ENCODE data around the gene CREB3L2. TPM values are rescaled to one million over a fixed set of nuclear protein-coding genes. Genes with fewer than 3 reads are reported as not detected.

The CREB3L2 gene
- total and polyA plus RNA-seq, 2 of the 4 experiments (the other 2 are of a cell fraction): 42.3 to 57.9 TPM

DNA sequence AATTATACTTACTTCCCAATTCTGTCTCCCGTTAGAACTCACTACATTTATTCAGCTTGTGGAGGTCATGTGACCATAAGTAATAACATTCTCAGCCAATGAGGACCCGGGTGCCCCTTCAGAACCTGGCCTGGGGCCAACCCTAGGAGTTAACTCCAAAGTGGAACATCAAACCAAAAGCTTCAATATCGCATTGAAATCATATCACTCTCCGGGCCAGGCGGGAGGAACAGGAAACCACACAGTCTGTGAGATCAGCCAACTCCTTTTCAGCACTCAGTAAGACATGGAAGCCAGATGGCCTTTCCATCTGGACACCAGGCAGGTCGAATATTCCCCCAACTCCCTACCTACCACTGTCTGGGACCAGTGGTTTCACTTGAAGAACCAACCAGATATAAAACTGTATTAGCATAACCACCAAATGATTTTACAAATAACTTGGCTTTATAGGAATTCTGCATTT, 5.5 kb downstream of the CREB3L2 start:
- no TSS peak for BruUV-seq (replicated peaks)
- peaks cover 3% of the 10 kb centered on the region; the same call in 1 of the 2 replicates for H3K36me3 ChIP-seq (ENCODE audit: control insufficient read depth, insufficient read depth, low read length)
- ATAC-seq (ENCODE audit: low read depth) (no peak), DNase-seq (peak; percentile 68)
- peak overlapping the region; percentile 53 for H3K4me2 ChIP-seq (ENCODE audit: low read depth, low read length)
- intact Hi-C loops (cut with micrococcal nuclease) (no loop called here), dilution Hi-C loops (cut with HindIII; ENCODE audit: low sequenced_read_pairs, unreplicated experiment) (loop anchor here (10.0 kb wide), 1 partner anchor 72 kb away; no protein-coding TSS in a partner anchor), in situ Hi-C loops (cut with MboI; ENCODE audit: low sequenced_read_pairs) (loop anchor here (25.0 kb wide), 1 partner anchor 859 kb away; no protein-coding TSS in a partner anchor)
- H3K18ac ChIP-seq (ENCODE audit: low read depth, low read length): peak overlapping the region; percentile 33; the same call in 1 of the 2 replicates
- POLR2A ChIA-PET (ENCODE audit: unreplicated experiment): no interaction called here
- H2BK15ac ChIP-seq (ENCODE audit: low read depth, low read length): peak overlapping the region; percentile 15; the same call in 1 of the 3 replicates
- H3K9me3 ChIP-seq (ENCODE audit: control insufficient read depth, insufficient read depth, low read length): no peaks in the 10 kb centered on the region
- H2BK20ac ChIP-seq (ENCODE audit: low read depth, low read length): no peak overlapping the region
- H3K4me1 ChIP-seq (ENCODE audit: control insufficient read depth, insufficient read depth, low read length): peaks cover 13% of the 10 kb centered on the region
- H2AK5ac ChIP-seq (ENCODE audit: low read depth, low read length): peak overlapping the region; percentile 71; the same call in 1 of the 2 replicates
- H3K4ac ChIP-seq (ENCODE audit: low read depth, low read length): peak overlapping the region; percentile 31; the same call in 1 of the 2 replicates
- H4K91ac ChIP-seq (ENCODE audit: insufficient read depth, low read depth, low read length): no peak overlapping the region
- H2AK9ac ChIP-seq (replicated peaks; ENCODE audit: low read depth, low read length, poor library complexity): no peak overlapping the region
- peaks cover 50% of the 10 kb centered on the region for H4K20me1 ChIP-seq (ENCODE audit: insufficient read depth, low read length)
- H3K27ac ChIP-seq (ENCODE audit: insufficient read depth, low read length): peak overlapping the region; percentile 58; the same call in 1 of the 2 replicates
- H3K9me1 ChIP-seq (ENCODE audit: insufficient read depth, low read length): peaks cover 14% of the 10 kb centered on the region
- H3K4me3 ChIP-seq (ENCODE audit: insufficient read depth, low read depth, low read length): no peak overlapping the region
- no peaks in the 10 kb centered on the region for H3K27me3 ChIP-seq (ENCODE audit: control insufficient read depth, insufficient read depth, low read length)
- WGBS, 2 experiments (ENCODE audit: extremely low coverage in 2 of 2, insufficient read length in 1 of 2): 49% methylated on average over 4 of the region's 6 CpGs; no CpG with 5 or more reads in 1 of the 2 experiments
- H4K8ac ChIP-seq (ENCODE audit: low read depth in 2 of 2, low read length in 2 of 2): peak overlapping the region in 1 of 2 experiments; percentile 13; a peak in 2 of 4 replicates
- peak overlapping the region; percentile 6 for H2BK5ac ChIP-seq (ENCODE audit: low read depth, low read length, poor library complexity, severe bottlenecking)
- peak overlapping the region; percentile 61; the same call in 1 of the 2 replicates for H3K14ac ChIP-seq (replicated peaks; ENCODE audit: low read depth, low read length)
- no peak overlapping the region for H3K9ac ChIP-seq (ENCODE audit: low read depth, low read length)
- no peak overlapping the region for H2BK120ac ChIP-seq (ENCODE audit: low read depth, low read length)
- H3K23ac ChIP-seq (ENCODE audit: low read depth, low read length): 0 out of 2 replicates have a peak overlapping the region, but pooled peaks have one; percentile 3
- CTCF ChIA-PET: interaction anchor here (0.6 kb wide), 1 partner anchor 340 kb away, joined by 4 read pairs; no protein-coding TSS in a partner anchor
- H3K56ac ChIP-seq (ENCODE audit: extremely low read depth, insufficient read depth, low read length): no peak overlapping the region
- no peak overlapping the region for H2AFZ ChIP-seq (replicated peaks; ENCODE audit: low read length, poor library complexity)
- peak overlapping the region; percentile 50; the same call in 1 of the 2 replicates for H4K5ac ChIP-seq (ENCODE audit: low read depth, low read length)
- TF ChIP-seq MXI1 (IDR thresholded peaks at IDR 0.05; ENCODE audit: borderline replicate concordance, low read depth, low read length) (no peak), RAD21 (IDR thresholded peaks at IDR 0.05; ENCODE audit: low read length) (no peak), MAZ (IDR thresholded peaks at IDR 0.05; ENCODE audit: borderline replicate concordance, low read depth, low read length) (no peak), RCOR1 (IDR thresholded peaks at IDR 0.05; ENCODE audit: insufficient replicate concordance, low read length) (no peak), POLR2A (IDR thresholded peaks at IDR 0.05; ENCODE audit: low read depth, low read length) (0 out of 2 replicates have a peak, but pooled peaks have one; percentile 35), NFE2L2 (IDR thresholded peaks at IDR 0.05; ENCODE audit: low read depth, low read length) (no peak)
- TF ChIP-seq, protein P1, sequence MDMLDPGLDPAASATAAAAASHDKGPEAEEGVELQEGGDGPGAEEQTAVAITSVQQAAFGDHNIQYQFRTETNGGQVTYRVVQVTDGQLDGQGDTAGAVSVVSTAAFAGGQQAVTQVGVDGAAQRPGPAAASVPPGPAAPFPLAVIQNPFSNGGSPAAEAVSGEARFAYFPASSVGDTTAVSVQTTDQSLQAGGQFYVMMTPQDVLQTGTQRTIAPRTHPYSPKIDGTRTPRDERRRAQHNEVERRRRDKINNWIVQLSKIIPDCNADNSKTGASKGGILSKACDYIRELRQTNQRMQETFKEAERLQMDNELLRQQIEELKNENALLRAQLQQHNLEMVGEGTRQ (IDR thresholded peaks at IDR 0.05; ENCODE audit: low read depth, low read length): peak; percentile 45; the same call in 1 of the 2 replicates
- H3K79me1 ChIP-seq (ENCODE audit: low read depth in 1 of 2, low read length in 2 of 2): peaks cover 4 to 54% of the 10 kb centered on the region in 2 experiments; a peak in 2 of 4 replicates
